ENCODE results near the gene TAP1. TPM values are rescaled to one million over a fixed set of nuclear protein-coding genes. Genes with fewer than 3 reads are reported as not detected.

Gene TAP1
- total and polyA plus RNA-seq, 5 donors: 15.7 to 25.0 (median 20.1) TPM

- no peaks in the 10 kb centered on the region for H3K9me3 ChIP-seq (ENCODE audit: control insufficient read depth, low read length)
- DNase-seq (peak; percentile 95 to 99 (median 99)), ATAC-seq (peak; percentile 95 to 97)
- H3K4me3 ChIP-seq (ENCODE audit: low read length): peak within 1 kb of the TSS; percentile 86
- peak within 1 kb of the TSS; percentile 90 for H3K27ac ChIP-seq (ENCODE audit: low read length)
- H3K4me1 ChIP-seq (ENCODE audit: control insufficient read depth, insufficient read depth, low read length): peaks cover 3% of the 10 kb centered on the region
- under 1% methylated on average over 57 of the region's 57 CpGs for WGBS
- intact Hi-C loops (cut with DNase I): loop anchor here in 2 of 4 donors (2.0 kb wide), 2 partner anchors 28 to 30 kb away; no protein-coding TSS in a partner anchor
- H3K27me3 ChIP-seq (ENCODE audit: control insufficient read depth, insufficient read depth): no peaks in the 10 kb centered on the region
Observed at GRCh38 chr6:32838114-32838958, 15.2 kb downstream of the TAP1 start, which contains the start of gene TAP2. TSS of gene TAP2 (minus strand) at chr6:32838739. CDS start at chr6:32838233, 506 bp downstream.

DNA sequence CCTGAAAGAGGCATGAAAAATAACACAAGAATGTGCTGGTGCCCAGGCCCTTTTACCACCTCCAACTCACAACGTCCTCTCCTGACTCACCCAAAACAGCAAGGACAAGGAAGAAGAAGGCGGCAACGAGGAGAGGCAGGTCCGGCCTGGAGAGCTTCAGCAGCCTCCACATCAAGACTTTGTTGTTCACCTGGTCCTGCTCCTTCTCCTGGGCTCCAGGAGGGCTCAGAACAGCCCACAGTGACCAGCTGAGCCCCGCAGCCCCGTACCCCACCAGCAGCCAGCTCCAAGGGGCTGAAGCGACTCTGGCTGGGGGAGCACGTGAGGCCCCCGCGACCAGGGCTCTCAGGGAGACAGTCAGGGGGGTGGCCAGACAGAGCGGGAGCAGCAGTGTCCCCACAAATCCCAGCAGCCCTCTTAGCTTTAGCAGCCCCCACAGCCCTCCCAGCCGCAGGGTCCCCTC lies 15.8 kb downstream of the TAP1 start:
- Histone ChIP-seq H3K27me3 (ENCODE audit: control insufficient read depth, insufficient read depth) (no peaks in the 10 kb centered on the region), H3K4me3 (ENCODE audit: low read length) (peak overlapping the region; percentile 86), H3K4me1 (ENCODE audit: control insufficient read depth, insufficient read depth, low read length) (peaks cover 3% of the 10 kb centered on the region), H3K9me3 (ENCODE audit: control insufficient read depth, low read length) (no peaks in the 10 kb centered on the region), H3K27ac (ENCODE audit: low read length) (peak overlapping the region; percentile 40)
- ATAC-seq (peak in 1 of 2 donors; percentile 3), DNase-seq (no peak)
- WGBS: 21% methylated on average over 12 of the region's 12 CpGs
- intact Hi-C loops (cut with DNase I): loop anchor here in 2 of 4 donors (2.0 kb wide), 2 partner anchors 29 to 31 kb away; no protein-coding TSS in a partner anchor

GRCh38 chr6:32836873-32837272 lies 16.6 kb downstream of the TAP1 start:
- Histone ChIP-seq H3K4me1 (ENCODE audit: control insufficient read depth, insufficient read depth, low read length) (peaks cover 3% of the 10 kb centered on the region), H3K27me3 (ENCODE audit: control insufficient read depth, insufficient read depth) (no peaks in the 10 kb centered on the region), H3K27ac (ENCODE audit: low read length) (no peak overlapping the region), H3K9me3 (ENCODE audit: control insufficient read depth, low read length) (no peaks in the 10 kb centered on the region), H3K4me3 (ENCODE audit: low read length) (no peak overlapping the region)
- intact Hi-C loops (cut with DNase I): no loop called here
- DNase-seq (no peak), ATAC-seq (no peak)
- WGBS: 90% methylated on average over 2 of the region's 2 CpGs

GRCh38 chr6:32835167-32835893 lies 18.2 kb downstream of the TAP1 start:
- ATAC-seq (no peak), DNase-seq (no peak)
- Histone ChIP-seq H3K27me3 (ENCODE audit: control insufficient read depth, insufficient read depth) (no peaks in the 10 kb centered on the region), H3K9me3 (ENCODE audit: control insufficient read depth, low read length) (no peaks in the 10 kb centered on the region), H3K27ac (ENCODE audit: low read length) (no peak overlapping the region), H3K4me1 (ENCODE audit: control insufficient read depth, insufficient read depth, low read length) (peaks cover 3% of the 10 kb centered on the region), H3K4me3 (ENCODE audit: low read length) (no peak overlapping the region)
- WGBS: 94% methylated on average over 16 of the region's 16 CpGs
- intact Hi-C loops (cut with DNase I): no loop called here

DNA sequence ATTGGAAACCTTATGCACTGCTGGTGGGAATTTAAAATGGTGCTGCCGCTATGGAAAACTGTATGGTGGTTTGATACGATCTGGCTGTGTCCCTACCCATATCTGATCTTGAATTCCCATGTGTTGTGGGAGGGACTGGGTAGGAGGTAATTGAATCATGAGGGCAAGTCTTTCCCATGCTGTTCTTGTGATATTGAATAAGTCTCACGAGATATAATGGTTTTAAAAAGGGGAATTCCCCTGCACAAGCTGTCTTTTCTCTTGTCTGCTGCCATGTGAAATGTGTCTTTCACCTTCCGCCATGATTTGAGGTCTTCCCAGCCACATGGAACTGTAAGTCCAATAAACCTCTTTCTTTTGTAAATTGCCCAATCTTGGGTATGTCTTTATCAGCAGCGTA lies 19.8 kb downstream of the TAP1 start:
- no peak overlapping the region for H3K4me3 ChIP-seq (ENCODE audit: low read length)
- H3K27me3 ChIP-seq (ENCODE audit: control insufficient read depth, insufficient read depth): no peaks in the 10 kb centered on the region
- H3K27ac ChIP-seq (ENCODE audit: low read length): no peak overlapping the region
- no peaks in the 10 kb centered on the region for H3K9me3 ChIP-seq (ENCODE audit: control insufficient read depth, low read length)
- peaks cover 3% of the 10 kb centered on the region for H3K4me1 ChIP-seq (ENCODE audit: control insufficient read depth, insufficient read depth, low read length)
- 78% methylated on average over 5 of the region's 5 CpGs for WGBS
- ATAC-seq: no peak
- DNase-seq: no peak
- intact Hi-C loops (cut with DNase I): no loop called here

- no peak for DNase-seq
- H3K27me3 ChIP-seq (ENCODE audit: control insufficient read depth, insufficient read depth): no peaks in the 10 kb centered on the region
- no peaks in the 10 kb centered on the region for H3K9me3 ChIP-seq (ENCODE audit: control insufficient read depth, low read length)
- H3K4me3 ChIP-seq (ENCODE audit: low read length): no peak overlapping the region
- no peak for ATAC-seq
- intact Hi-C loops (cut with DNase I): no loop called here
- no peak overlapping the region for H3K27ac ChIP-seq (ENCODE audit: low read length)
- WGBS: 79% methylated on average over 13 of the region's 13 CpGs
- H3K4me1 ChIP-seq (ENCODE audit: control insufficient read depth, insufficient read depth, low read length): no peaks in the 10 kb centered on the region
Observed at GRCh38 chr6:32832535-32832934, 21.0 kb downstream of the TAP1 start.

DNA sequence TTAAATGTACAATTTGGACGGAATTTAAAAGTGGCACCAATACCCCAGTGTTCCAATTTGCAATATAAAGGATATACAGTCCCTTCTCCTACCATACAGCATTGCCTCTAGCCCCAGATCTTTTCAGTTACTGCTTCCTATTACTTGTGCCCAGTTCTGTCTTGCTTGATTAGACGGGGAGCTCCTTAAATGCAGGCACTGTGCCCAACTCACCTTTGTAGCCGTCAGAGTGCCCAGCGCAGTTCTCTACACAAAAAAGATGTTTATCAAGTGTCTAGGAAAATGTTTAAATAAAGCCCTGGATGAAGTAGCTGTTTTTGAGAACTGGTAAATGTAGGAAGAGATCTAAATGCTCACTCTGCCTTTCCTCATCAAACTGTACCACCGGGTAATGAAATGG lies 22.6 kb downstream of the TAP1 start:
- DNase-seq: no peak
- ATAC-seq: no peak
- intact Hi-C loops (cut with DNase I): no loop called here
- Histone ChIP-seq H3K4me3 (ENCODE audit: low read length) (no peak overlapping the region), H3K4me1 (ENCODE audit: control insufficient read depth, insufficient read depth, low read length) (no peaks in the 10 kb centered on the region), H3K9me3 (ENCODE audit: control insufficient read depth, low read length) (no peaks in the 10 kb centered on the region), H3K27ac (ENCODE audit: low read length) (no peak overlapping the region), H3K27me3 (ENCODE audit: control insufficient read depth, insufficient read depth) (no peaks in the 10 kb centered on the region)
- 88% methylated on average over 5 of the region's 5 CpGs for WGBS

DNA sequence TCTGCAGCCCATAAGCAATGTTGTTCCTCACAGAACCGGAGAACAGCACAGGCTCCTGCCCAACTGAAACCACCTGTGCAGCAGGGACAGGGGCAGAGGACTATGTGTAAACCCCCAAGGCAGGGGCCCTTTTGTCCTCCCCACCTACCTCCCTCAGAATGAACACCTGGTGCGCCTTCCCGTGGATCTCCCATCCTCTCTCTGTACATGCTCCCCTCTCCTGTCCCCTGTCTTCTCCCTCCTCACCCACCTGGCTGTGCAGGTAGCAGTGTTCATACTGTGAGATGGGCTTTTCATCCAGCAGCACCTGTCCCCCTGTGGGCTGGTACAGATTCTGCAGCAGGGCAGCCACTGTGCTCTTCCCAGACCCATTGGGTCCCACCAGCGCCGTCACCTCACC lies 23.5 kb downstream of the TAP1 start:
- Histone ChIP-seq H3K27me3 (ENCODE audit: control insufficient read depth, insufficient read depth) (no peaks in the 10 kb centered on the region), H3K4me3 (ENCODE audit: low read length) (no peak overlapping the region), H3K9me3 (ENCODE audit: control insufficient read depth, low read length) (no peaks in the 10 kb centered on the region), H3K27ac (ENCODE audit: low read length) (no peak overlapping the region), H3K4me1 (ENCODE audit: control insufficient read depth, insufficient read depth, low read length) (no peaks in the 10 kb centered on the region)
- 96% methylated on average over 5 of the region's 5 CpGs for WGBS
- no peak for ATAC-seq
- peak in 1 of 3 donors; percentile 22 for DNase-seq
- intact Hi-C loops (cut with DNase I): no loop called here

DNA sequence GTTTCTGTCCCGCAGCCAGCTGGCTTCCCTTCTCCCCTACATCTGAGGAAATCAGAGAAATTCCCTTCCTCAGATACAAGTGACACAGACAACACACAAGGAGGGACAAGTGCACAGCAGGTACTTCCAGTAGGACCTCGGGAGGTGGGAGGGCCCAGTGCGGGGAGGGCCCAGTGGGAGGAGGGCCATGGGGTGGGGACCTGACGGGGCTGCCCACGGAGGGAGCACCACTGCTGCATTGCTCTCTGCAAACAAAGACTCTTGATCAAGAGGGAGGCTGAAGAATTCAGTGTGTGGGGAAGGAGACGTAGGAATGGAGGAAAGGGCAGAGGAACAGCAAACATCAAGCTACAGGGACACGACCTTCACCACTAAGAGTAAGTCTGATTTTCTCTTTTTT lies 24.0 kb downstream of the TAP1 start:
- H3K27ac ChIP-seq (ENCODE audit: low read length): no peak overlapping the region
- DNase-seq: peak in 1 of 3 donors; percentile 33
- H3K27me3 ChIP-seq (ENCODE audit: control insufficient read depth, insufficient read depth): no peaks in the 10 kb centered on the region
- peak; percentile 20 to 63 for ATAC-seq
- no peaks in the 10 kb centered on the region for H3K4me1 ChIP-seq (ENCODE audit: control insufficient read depth, insufficient read depth, low read length)
- intact Hi-C loops (cut with DNase I): loop anchor here in 1 of 4 donors (5.0 kb wide), 1 partner anchor 38 kb away; no protein-coding TSS in a partner anchor
- no peaks in the 10 kb centered on the region for H3K9me3 ChIP-seq (ENCODE audit: control insufficient read depth, low read length)
- H3K4me3 ChIP-seq (ENCODE audit: low read length): no peak overlapping the region
- 81% methylated on average over 7 of the region's 7 CpGs for WGBS

DNA sequence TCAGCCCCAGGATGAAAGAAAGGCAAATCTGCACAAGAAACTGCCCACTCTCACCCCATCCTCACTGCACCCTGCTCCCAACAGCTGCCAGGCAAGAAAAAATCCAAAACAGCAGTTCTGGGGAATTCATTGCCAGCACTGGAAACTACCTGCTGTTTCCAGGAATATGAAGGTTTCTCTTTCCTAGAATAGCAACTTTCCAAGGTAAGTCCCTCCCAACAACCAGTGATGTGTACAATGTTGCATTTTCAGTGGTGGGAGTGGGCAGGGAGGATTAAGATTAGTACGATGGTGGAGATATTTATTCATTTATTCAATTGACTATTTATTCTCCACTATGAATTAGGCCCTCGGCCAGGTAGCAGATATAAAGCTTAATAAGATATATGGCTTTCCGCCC lies 26.5 kb downstream of the TAP1 start:
- Histone ChIP-seq H3K4me1 (ENCODE audit: control insufficient read depth, insufficient read depth, low read length) (no peaks in the 10 kb centered on the region), H3K9me3 (ENCODE audit: control insufficient read depth, low read length) (no peaks in the 10 kb centered on the region), H3K27me3 (ENCODE audit: control insufficient read depth, insufficient read depth) (no peaks in the 10 kb centered on the region), H3K4me3 (ENCODE audit: low read length) (no peak overlapping the region), H3K27ac (ENCODE audit: low read length) (no peak overlapping the region)
- DNase-seq (no peak), ATAC-seq (no peak)
- intact Hi-C loops (cut with DNase I): loop anchor here in 1 of 4 donors (5.0 kb wide), 1 partner anchor 40 kb away; no protein-coding TSS in a partner anchor
- WGBS: 76% methylated on average over 3 of the region's 3 CpGs

GRCh38 chr6:32825966-32826365 lies 27.5 kb downstream of the TAP1 start:
- Histone ChIP-seq H3K4me1 (ENCODE audit: control insufficient read depth, insufficient read depth, low read length) (no peaks in the 10 kb centered on the region), H3K4me3 (ENCODE audit: low read length) (no peak overlapping the region), H3K27ac (ENCODE audit: low read length) (peak overlapping the region; percentile 9), H3K9me3 (ENCODE audit: control insufficient read depth, low read length) (no peaks in the 10 kb centered on the region), H3K27me3 (ENCODE audit: control insufficient read depth, insufficient read depth) (no peaks in the 10 kb centered on the region)
- ATAC-seq (peak; percentile 77 to 84), DNase-seq (peak in 1 of 3 donors; percentile 28)
- intact Hi-C loops (cut with DNase I): loop anchor here in 1 of 4 donors (5.0 kb wide), 1 partner anchor 41 kb away; no protein-coding TSS in a partner anchor
- WGBS: 29% methylated on average over 2 of the region's 2 CpGs
